Muscle of arm (tissue), 12 donors: ENCODE data around the gene MYO18B. TPM values are rescaled to one million over a fixed set of nuclear protein-coding genes. Genes with fewer than 3 reads are reported as not detected.

Experiments
- DNase-seq: peaks from one replicate; pipeline ENCODE4 v3.0.0-alpha.2; 2013
- polyA plus RNA-seq, 12 donors: library from polyadenylated mRNA; unstranded; fragments of 120-200 nt; gene quantifications; one replicate each; pipeline ENCODE4 v1.2.1, GENCODE V29; 2013; ENCODE audit not compliant: insufficient read length in 12 of 12

MYO18B gene
- polyA plus RNA-seq, 12 donors, result 26.6 to 139 (median 64.0) TPM

DNA sequence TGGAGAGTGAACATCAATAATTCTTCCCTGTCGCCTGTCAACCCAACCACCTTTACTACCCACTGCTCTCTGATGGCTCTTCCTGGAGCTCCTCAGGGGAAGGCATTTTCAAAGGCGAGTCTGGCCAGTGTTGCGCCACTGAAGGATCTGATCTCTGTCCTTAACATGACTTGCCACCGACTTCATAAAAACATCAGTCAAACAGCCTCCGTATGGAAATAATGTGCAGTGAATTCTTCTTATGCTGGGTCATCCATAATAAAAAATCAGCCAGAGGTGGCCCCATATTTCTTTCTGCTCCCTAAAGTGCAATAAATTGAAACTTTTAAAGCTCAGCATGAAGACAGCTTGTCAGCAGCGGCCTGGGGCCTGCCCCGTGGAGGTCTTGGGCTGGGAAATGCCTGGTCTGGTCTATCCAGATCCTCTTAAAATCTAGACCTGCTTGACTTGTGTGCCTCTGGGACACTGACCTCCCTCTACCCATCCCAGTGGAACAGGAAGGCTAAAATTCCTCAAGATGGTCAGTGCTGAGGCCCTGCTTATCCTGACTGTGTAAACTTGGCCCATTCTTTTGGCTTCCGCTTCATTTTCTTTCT, 199.5 kb downstream of the MYO18B start:
- DNase-seq, result no peak

DNA sequence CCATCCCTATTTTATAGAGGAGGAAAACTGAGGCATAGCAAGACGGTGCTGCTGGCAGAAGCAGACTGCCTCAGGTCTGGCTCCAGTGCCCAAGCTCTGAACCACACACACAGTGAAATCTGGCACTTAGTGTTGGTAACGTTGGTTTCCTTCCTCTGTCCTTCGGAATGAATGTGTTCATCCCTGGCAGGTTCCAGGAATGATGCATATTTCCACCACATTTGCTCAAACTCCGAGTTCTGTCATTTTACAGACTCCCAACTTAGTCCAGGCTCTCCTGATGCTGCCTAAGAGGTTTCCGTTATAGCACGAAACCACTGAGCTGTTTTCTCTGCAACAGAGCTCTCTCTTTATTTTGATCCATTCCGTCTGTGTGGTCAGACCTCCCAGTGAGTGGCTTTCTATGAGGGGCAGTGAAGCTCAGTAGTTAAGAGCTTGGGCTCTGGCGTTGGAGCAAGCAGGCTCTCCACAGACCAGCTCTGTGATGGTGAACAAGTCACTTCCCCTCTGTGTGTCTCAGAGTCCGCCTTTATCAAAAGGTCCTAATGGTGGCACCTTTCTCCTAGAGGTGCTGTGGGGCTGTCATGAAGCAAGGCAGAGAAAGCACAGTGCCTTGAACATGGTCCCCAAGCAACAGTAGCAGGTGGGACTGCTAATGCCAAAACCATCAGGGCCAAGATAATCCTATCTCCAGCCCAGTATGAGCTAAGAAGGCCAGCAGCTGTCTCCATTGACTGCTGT, 200.3 kb downstream of the MYO18B start:
- peak; percentile 35 for DNase-seq

DNA sequence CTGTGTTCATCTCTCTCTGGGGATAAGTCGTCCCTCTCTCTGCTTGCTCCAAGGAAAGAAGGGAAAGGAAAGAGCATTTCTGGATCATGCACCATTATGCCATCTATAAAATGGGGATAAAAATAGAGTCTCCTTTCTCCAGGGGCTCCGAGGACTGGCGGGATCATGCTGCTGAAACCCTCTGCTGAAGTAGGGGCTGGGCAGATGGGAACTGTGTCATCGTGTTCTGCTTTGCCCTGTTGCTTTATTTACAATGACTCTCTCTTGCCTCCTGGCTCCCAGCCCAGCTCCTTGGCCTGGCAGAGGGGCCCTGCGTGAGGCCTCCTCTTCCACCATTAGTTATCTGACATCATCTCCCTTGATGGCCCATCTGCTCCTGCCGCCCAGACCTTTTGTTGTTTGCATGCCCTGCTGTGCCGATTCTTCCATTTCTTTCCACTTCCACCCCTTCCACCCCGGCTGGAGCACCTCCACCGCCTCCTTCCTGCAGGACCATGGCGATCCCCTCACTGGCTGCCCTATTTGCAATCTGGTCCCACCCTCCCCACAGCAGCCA, 200.9 kb downstream of the MYO18B start:
- DNase-seq, result peak; percentile 37

DNA sequence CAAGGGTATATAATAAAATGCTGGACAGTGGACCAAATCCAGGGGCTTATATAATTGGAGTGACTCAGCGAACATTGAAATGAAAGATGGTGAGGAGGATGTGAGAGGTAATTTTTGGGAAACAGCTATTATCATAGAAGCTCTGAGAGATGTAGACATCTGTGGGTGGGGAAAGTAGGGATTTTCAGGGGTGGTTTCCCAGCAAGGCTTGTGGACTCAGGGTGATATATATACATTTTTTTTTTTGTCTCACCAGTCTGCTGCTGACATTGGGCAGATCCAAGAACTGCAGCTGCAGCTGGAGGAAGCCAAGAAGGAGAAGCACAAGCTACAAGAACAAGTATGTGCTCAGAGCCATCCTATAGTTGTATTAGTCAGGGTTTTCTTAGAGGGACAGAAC, 208.1 kb downstream of the MYO18B start:
- peak; percentile 40 for DNase-seq

DNA sequence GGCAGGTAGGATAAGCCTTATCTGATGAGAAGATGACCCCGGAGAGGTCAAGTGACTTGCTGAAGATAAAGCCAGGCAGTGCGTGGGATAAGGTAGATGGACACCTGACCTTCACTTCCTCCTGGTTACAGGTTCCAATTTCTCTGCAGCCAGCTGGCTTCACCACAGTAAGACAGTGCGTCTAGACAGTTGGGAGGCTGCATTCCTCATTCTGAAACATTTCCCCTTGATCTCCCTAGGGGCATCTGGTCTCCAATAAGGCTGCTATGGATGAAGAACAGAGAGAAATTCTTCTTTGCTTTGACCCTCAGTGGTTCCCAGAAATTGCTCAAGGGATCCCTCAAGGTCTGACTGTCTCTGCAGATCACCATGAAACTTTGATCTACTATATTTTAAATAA, 211.3 kb downstream of the MYO18B start:
- DNase-seq, result no peak

DNA sequence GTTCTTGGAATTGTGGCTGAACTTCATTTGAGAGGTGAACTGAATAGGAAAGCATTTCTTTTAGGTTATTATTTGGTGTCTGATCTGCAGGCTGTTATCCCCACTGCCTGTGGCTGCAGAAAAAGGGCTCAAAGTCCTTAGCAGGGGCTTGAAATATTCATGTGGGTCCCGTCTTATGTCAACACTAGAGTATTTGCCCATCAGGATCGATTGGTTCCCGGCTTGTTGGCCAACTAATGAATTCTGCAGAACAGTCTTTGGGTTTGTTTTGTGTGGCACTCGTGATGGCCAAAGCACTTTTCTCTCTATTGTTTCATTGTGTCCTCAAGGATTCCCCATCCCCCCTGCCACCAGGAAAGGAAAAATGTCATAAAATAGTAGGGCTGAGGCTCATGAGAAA, 211.9 kb downstream of the MYO18B start:
- no peak for DNase-seq

DNA sequence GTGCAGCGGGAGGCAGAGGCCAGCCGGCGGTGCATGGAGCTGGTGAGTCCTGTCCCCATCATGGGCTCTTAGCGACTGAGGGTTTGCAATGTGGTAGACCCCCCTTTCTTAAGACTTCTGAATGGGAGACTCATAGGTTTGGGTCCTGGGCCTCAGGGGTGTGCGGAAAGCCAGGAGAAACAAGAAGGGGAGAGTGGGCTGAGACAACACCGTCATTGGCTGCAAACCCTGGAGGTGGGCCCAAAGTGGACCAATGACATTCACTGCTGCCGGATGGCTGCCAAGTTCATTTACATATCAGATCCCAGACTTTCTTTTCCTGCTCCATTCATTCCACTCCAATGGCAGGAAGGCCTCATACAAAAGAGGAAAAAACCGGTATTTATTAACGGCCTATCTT, 213.3 kb downstream of the MYO18B start:
- no peak for DNase-seq

DNA sequence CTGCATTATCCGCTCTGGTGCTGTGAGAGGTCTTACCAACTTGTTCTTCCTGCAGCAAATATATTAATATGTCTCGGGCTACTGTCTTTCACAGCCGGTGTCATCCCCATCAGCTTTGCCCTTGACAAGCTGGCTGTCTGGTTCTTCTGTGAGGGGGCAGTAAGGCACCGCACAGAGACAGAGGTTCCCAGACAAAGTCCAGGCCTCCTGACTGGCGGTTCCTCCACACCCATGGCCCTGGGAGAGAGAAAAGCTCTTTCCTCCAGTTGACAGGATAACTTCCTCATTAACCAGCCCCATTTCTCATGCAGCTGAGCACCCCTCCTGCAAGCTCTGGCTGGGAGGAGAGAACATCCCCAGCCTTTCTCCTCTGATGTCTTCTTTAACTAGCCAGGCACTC, 214.8 kb downstream of the MYO18B start:
- DNase-seq, result no peak

DNA sequence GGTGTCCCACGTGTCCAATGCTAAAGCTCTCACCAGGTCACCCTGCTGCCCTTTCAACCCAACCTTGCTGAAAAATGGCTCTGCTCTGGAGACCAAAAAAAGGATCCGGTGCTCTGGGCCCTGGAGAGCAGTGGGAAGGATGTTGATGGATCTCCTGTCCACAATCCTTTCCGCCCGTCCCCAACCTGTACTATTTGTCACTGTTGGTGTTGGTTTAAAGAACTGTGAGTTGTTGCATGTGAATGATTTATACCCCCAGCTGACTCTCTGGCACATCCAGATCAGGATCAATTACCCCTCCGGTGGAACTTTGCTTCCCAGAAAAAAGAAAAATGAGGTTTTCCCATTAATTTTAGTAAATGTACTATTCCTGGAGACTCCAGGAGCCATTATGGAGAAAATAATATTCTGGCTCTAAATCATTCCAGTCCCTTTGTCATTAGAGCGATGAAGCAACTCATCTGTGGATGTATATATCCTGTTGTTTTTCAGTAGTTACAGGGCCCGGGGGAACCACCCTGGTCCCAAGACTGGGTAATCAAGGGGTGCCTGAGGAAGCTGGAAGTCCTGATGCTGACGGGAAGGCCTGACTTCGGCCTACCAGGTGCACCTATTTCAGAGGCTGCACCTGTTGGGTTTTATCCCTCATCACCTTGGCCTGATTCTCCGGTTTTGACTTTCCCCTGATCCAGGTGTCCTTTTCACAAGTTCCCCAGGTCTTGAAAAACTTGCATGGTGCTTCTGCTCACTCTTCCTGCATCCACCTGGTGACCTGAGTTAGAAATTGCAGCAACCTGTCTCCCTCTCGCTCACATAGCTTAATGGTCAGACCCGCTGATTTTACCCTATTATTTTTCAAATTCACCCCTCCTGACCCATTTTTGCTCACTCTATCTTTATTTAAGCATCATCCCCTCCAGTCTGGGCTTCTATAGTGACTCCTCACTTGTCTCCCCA, 218.1 kb downstream of the MYO18B start:
- DNase-seq, result no peak

DNA sequence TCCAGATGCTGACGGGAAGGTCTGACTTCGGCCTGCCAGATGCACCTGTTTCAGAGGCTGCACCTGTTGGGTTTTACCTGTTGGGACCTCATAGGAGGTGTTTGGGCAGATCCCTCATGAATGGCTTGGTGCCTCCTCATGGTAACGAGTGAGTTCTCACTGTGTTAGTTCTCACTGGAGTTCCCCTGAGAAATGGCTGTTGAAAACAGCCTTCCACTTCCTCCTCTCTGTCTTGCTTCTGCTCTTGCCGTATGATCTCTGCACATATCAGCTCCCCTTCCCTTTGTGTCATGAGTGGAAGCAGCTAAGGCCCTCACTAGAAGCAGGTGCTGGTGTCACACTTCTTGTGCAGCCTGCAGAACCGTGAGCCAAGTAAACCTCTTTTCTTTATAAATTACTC, 219.7 kb downstream of the MYO18B start:
- no peak for DNase-seq

DNA sequence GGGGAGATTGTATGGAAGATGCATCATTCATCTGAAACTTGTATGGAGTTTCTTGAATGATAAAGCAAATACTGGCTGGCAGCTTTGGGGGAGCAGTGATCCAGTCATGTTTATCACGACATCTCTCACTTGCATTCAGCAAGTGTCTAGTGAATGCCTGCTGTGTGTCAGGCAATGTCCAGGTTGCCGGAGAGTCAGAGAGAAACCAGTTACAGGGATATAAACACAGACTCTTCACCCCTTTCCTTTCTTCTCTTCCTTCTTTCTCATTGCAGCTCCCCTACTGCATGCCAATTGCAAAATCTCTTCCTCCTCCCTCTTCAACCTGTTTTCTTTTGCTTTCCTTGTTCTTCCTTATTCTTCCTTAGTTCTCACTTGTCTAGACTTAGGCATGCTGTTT, 220.7 kb downstream of the MYO18B start:
- DNase-seq, result no peak

DNA sequence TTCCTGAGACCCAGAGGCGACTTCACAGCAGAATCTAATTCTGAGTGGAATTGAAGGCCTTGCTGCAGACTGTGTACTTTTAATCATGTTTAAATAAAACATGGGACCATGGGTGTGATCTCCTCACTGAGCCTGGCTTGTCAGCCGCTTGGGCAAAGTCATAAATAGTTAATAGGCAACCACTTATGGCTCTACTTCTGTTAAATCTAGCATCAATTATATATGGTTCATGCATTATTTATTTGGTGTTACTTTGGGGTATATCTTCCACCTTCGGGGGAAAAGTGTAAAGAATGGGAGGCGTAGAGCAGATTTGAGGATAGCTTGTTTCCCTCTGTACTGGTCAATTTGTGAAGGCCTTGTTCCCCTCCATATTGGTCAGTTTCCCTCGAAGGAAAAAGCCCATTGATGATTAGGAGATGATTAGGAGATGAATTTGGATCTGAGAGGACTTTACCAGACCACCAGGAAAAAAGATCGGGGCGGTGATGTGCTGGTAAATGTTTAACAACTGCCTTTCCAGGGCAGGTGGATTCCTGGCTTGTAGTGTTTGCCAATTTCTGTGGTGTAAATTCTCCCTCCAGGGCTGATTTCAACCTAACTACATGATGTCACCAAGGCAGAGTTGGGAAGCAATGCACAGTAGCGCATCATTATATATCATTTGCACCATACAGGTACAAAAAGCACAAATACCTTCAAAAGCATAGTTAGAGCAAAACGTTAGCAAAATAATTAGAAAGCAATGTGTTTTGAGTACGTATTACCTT, 223.2 kb downstream of the MYO18B start:
- DNase-seq, result no peak

DNA sequence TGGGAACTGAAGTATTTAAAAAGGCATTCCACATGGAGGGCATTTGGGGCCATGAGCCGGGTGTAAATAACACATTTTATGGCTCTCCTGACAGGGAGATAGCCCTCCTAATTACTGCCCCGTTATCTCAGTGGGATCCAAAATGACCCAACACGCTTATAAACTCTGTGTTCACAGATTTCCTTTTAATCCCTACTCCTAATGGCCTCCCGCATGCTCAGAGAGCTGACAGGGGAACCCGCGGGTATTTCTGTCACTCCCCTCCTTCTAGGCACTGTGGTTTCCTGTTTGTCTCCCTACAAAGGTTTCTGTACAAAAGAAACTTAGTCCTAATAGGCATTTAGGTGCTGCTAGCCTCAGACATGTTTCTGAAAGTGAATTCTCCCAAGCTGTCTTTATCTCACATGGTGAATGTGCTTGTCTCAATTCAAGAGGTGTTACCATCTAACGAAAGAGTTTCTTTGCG, 224.5 kb downstream of the MYO18B start:
- no peak for DNase-seq

DNA sequence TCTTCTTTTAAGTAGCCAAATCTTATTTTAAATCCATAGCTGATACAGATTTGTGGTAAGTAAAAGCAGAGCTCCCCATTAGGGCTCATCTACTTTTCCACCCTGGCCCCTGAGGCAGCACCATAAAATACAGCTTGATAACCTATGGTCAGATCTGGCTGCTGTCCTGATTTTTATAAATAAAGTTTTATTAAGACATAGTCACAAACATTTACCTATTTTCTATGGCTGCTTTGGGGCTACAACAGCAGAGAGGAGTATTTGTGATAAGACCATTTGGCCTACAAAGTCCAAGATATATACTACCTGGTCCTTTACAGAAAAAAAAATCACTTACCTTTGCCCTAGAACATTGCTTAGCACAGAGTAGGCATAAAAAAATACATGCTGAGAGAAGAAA, 227.3 kb downstream of the MYO18B start:
- no peak for DNase-seq

DNA sequence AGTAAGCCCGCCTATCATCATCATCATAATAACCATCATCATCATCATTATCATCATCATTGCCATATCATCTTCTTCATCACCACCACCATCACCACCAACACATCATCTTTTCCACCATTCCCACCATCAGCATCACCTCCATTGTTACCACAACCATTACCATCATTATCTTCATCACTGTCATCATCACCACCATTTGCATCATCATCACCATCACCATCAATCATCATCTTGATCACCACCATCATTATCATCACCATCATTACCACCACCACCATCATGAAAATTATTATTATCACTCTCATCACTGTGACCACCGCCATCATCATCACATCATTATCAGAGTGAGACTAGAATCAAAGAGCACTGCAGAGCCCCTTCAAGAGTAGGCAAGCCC, 227.9 kb downstream of the MYO18B start:
- DNase-seq, result no peak

DNA sequence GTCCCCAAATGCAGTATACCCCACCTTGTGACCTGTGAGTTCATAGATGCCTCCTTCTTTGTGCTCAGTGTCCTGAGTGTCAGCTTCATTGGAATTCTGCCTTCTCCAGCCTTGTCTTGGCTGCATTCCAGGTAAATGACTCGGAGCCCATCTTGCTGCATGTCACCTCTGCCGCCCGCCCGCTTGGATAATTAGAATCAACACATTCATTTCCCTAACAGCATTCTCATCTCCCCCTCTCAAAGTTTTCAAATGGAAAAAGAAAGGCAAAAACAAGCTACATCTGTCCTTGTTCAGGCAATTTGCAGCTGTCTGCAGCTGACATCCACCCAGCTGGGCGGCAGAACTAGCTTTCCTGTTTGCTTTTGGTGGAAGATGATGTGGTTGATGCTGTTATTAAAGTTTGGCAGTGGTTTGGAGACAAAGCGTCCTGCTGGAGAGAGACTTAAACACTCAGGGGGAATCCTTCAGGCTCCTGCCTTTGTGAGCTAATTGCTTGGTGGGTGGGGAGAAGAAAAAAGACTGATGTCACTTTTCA, 228.5 kb downstream of the MYO18B start:
- DNase-seq, result peak; percentile 45

DNA sequence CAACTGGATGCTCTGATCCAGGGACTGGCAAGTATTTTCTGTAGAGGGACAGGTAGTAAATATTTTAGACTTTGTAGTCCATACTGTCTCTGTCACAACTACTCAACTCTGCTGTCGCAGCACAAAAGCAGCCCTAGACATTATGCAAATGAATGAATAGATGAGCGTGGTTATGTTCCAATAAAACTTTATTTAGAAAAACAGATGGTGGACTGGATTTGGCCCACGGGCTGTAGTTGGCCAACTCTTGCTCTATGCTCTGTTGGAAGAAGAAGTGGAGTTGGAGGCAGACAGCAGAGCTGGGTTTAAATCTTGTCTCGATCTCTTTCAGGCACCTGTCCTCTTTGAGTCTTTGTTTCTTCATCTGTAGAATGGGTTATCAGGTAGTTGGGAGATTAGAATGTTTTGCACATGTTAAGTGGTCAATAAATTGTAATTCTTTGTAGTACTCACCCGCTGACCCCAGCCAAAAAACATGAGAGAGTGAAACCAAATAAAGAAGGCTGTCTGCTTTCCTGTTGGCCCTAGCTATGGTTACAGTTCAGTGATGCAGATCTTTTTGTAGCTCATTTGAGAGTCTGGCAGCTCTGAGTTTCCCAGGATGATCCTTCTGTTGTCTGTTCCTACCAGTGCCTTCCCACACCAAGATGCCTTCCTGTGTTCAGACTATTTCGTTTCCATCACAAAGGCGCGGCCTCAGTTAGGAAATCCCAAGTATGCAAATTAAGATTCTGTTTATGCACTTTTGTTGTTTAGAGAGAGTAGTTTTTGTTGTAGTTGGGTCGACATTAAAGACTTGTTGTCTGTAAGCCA, 229.2 kb downstream of the MYO18B start:
- no peak for DNase-seq

DNA sequence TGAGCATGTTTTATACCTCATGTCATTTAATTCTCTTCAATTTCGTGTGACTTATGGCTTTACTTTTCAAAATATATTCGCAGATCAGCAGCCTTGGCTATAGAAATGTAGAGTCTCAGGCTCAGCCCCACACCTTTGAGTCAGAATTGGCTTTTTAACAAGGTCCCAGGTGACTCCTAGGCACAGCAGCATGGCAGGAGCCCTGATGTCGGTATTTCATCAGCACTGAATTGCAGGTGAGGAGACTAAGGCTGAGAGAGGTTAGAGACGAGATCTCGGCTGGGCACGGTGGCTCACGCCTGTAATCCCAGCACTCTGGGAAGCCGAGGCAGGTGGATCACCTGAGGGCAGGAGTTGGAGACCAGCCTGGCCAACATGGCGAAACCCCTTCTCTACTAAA, 230.4 kb downstream of the MYO18B start:
- DNase-seq, result no peak

DNA sequence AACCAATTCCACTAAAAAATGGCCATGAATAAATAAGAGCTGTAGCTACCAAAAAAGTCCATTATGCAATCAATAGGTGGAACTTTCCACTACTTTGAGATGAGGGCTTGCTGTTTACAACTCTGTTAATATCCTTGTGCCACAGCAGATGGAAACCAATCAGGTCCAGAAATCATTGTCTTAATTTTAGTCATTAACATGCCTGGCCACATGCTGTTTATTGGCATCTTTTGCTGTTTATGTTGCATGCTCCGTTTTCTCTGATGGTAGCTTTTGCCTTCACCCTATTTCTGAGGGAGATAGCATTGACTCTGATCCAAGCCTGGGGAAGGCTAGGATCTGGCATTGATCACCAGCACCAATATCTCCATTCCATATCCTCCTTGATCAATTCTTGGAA, 234.4 kb downstream of the MYO18B start:
- no peak for DNase-seq

DNA sequence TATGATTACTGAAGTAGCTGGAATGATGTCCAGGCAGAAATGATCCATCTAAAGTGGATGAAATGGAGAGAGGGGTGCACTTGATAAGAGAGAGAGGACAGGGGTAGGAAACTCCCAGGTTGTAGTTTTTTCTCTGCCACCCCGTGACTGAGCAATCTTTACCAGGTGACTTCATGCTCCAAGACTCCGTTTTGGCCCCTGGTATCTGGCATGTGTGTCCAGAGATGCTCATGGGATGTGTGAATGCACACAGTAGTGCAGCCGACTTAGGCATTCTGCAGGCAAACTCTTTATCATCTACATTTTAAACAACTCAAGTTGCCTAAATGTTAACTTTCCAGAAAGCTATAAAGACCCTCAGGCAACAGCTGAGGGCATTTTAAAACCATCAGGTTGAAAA, 238.0 kb downstream of the MYO18B start:
- no peak for DNase-seq
